HG03060 (cell line): Measurements from ENCODE around the gene ANKRD10.

Experiments
- ATAC-seq: cut with Tn5 transposase; IDR thresholded peaks from one replicate; pipeline ENCODE4 v1.9.1; 2021; ENCODE audit warnings: low read depth, moderate number of reproducible peaks; ENCODE audit not compliant: unreplicated experiment

ANKRD10 gene

GRCh38 chr13:110887597-110888333, 27.1 kb downstream of the ANKRD10 start:
- ATAC-seq, result no peak

GRCh38 chr13:110886870-110887596, 27.8 kb downstream of the ANKRD10 start:
- no peak for ATAC-seq

GRCh38 chr13:110885966-110886869, 28.7 kb downstream of the ANKRD10 start:
- no peak for ATAC-seq

GRCh38 chr13:110885516-110885915, 29.4 kb downstream of the ANKRD10 start:
- no peak for ATAC-seq

GRCh38 chr13:110884517-110884916, 30.4 kb downstream of the ANKRD10 start:
- ATAC-seq, result no peak

- no peak for ATAC-seq
Measured at GRCh38 chr13:110883542-110883941, 31.3 kb downstream of the ANKRD10 start.

- ATAC-seq, result no peak
Measured at GRCh38 chr13:110882972-110883371, 31.9 kb downstream of the ANKRD10 start.

- no peak for ATAC-seq
Measured at GRCh38 chr13:110881839-110882627, 32.8 kb downstream of the ANKRD10 start.

- ATAC-seq, result no peak
Measured at GRCh38 chr13:110880627-110881026, 34.2 kb downstream of the ANKRD10 start.

GRCh38 chr13:110879482-110879881, 35.4 kb downstream of the ANKRD10 start:
- no peak for ATAC-seq

GRCh38 chr13:110877737-110878258, 37.1 kb downstream of the ANKRD10 start:
- no peak for ATAC-seq

GRCh38 chr13:110876609-110877008, 38.3 kb downstream of the ANKRD10 start:
- no peak for ATAC-seq

- ATAC-seq, result no peak
Measured at GRCh38 chr13:110875241-110875640, 39.6 kb downstream of the ANKRD10 start.

- no peak for ATAC-seq
Measured at GRCh38 chr13:110874508-110874960, 40.3 kb downstream of the ANKRD10 start.

- no peak for ATAC-seq
Measured at GRCh38 chr13:110873639-110874507, 41.0 kb downstream of the ANKRD10 start.

GRCh38 chr13:110872768-110873638, 41.9 kb downstream of the ANKRD10 start:
- no peak for ATAC-seq

- ATAC-seq, result no peak
Measured at GRCh38 chr13:110872034-110872767, 42.7 kb downstream of the ANKRD10 start.
